K562 (cell line): ENCODE data around the gene GABRR3. TPM values are rescaled to one million over a fixed set of nuclear protein-coding genes. Genes with fewer than 3 reads are reported as not detected.

Experiments used
- ATAC-seq: fragments of 200-7000 bp; cut with Tn5 transposase; 3 replicates; pipeline ENCODE4 v1.9.1; 2020; ENCODE audit warnings: moderate library complexity
- BruUV-seq: library from RNA; stranded (reverse); fragments of 400-500 nt; replicated peaks from 2 replicates; lab custom pipeline; 2021; lab: Mats Ljungman, UMichigan
- CTCF ChIA-PET: fragments of 300-600 bp; formaldehyde crosslinking; extraction: SDS; loops from one replicate; lab custom pipeline; 2021; ENCODE audit warnings: low intra/inter-chr PET ratio; lab: Yijun Ruan, JAX
- POLR2A ChIA-PET: fragments of 300-600, 350-650 bp; sonication (Branson Sonifier 250); formaldehyde crosslinking; extraction: SDS; loops from one replicate; lab custom pipeline; 2021; ENCODE audit warnings: antibody characterized with exemption, inconsistent platforms; lab: Yijun Ruan, JAX
- DNase-seq, 4 experiments: peaks; one replicate each; pipeline versions ENCODE4 v3.0.0 to v3.0.0-alpha.2; 2011 to 2018; ENCODE audit warnings: low spot score in 3 of 4, mixed read lengths in 3 of 4; ENCODE audit errors: extremely low read depth in 1 of 4
- FAIRE-seq: peaks from 2 replicates; lab custom pipeline; 2011; peaks lifted over from hg19 to GRCh38; lab: Jason Lieb, UNC
- H2AFZ ChIP-seq: 2 replicates; pipeline ENCODE4 v1.6.0; 2011; ENCODE audit warnings: low read depth, low read length, control low read depth, inconsistent platforms
- H3K27ac ChIP-seq: fragments of 200-600 bp; 3 replicates; pipeline ENCODE4 v1.8.0; 2011; ENCODE audit warnings: low read depth, mild to moderate bottlenecking, control low read depth, inconsistent platforms, low read length, moderate library complexity, mixed read lengths; ENCODE audit errors: extremely low read depth
- H3K27me3 ChIP-seq, 2 experiments: fragments of 300-600 bp in 1 of 2; 2 replicates in 1 of 2; 3 replicates in 1 of 2; pipeline versions ENCODE4 v1.6.0 to v1.8.0; 2011; ENCODE audit warnings: inconsistent platforms in 2 of 2, low read length in 2 of 2, mild to moderate bottlenecking in 1 of 2, mixed read lengths in 1 of 2, moderate library complexity in 1 of 2; ENCODE audit not compliant: control insufficient read depth in 2 of 2, insufficient read depth in 2 of 2
- H3K36me3 ChIP-seq: fragments of 300-600 bp; 3 replicates; pipeline ENCODE4 v1.8.0; 2011; ENCODE audit warnings: mild to moderate bottlenecking, low read length, inconsistent platforms; ENCODE audit not compliant: control insufficient read depth, insufficient read depth
- H3K4me1 ChIP-seq, 2 experiments: fragments of 200-600 bp in 1 of 2; replicated peaks in 1 of 2; 2 replicates in 1 of 2; 3 replicates in 1 of 2; pipeline versions ENCODE4 v1.5.1 to v1.8.0; 2011; ENCODE audit warnings: inconsistent platforms in 2 of 2, low read length in 2 of 2, mild to moderate bottlenecking in 1 of 2, mixed read lengths in 1 of 2, moderate library complexity in 1 of 2; ENCODE audit not compliant: control insufficient read depth in 2 of 2, insufficient read depth in 2 of 2
- H3K4me2 ChIP-seq: 2 replicates; pipeline ENCODE4 v1.6.1; 2011; ENCODE audit warnings: low read length, control low read depth, inconsistent platforms, mixed read lengths; ENCODE audit not compliant: insufficient read depth
- H3K4me3 ChIP-seq: fragments of 200-600 bp; sonication (generic), shearing (Covaris generic); 2 replicates; pipeline ENCODE4 v1.5.1; 2016; ENCODE audit warnings: control low read depth, inconsistent platforms
- H3K79me2 ChIP-seq: fragments of 200-600 bp; 3 replicates; pipeline ENCODE4 v1.8.0; 2011; ENCODE audit warnings: low read length, inconsistent platforms; ENCODE audit not compliant: control insufficient read depth, insufficient read depth
- H3K9ac ChIP-seq, 2 experiments: 2 replicates each; pipeline versions ENCODE4 v1.6.0 to v1.6.1; 2011; ENCODE audit warnings: low read depth in 2 of 2, low read length in 2 of 2, control low read depth in 1 of 2, inconsistent platforms in 1 of 2, mild to moderate bottlenecking in 1 of 2, mixed read lengths in 1 of 2; ENCODE audit not compliant: insufficient read depth in 1 of 2
- H3K9me1 ChIP-seq: one replicate; pipeline ENCODE4 v1.6.0; 2011; ENCODE audit warnings: inconsistent platforms, mild to moderate bottlenecking, low read length, moderate library complexity; ENCODE audit not compliant: control insufficient read depth, insufficient read depth
- H3K9me3 ChIP-seq: replicated peaks from 2 replicates; pipeline ENCODE4 v1.5.1; 2011; ENCODE audit warnings: low read depth, low read length, inconsistent platforms; ENCODE audit not compliant: control insufficient read depth, insufficient read depth
- H4K20me1 ChIP-seq: replicated peaks from 2 replicates; pipeline ENCODE4 v1.6.1; 2011; ENCODE audit warnings: low read length, inconsistent platforms, mixed read lengths; ENCODE audit not compliant: control insufficient read depth, insufficient read depth
- CAMTA2 ChIP-seq: fragments of 250-450 bp; sonication (Bioruptor Pico); conservative IDR thresholded peaks from 2 replicates; pipeline ENCODE4 v1.5.1; 2022
- JUN ChIP-seq, 2 experiments: sonication (generic) in 1 of 2; formaldehyde crosslinking in 1 of 2; IDR thresholded peaks; 2 replicates each; pipeline versions ENCODE4 v1.6.1 to v1.8.0; 2012 to 2022; ENCODE audit warnings: borderline replicate concordance in 2 of 2, mild to moderate bottlenecking in 2 of 2, improper control_type of control experiment in 1 of 2, low read depth in 1 of 2, low read length in 1 of 2, missing genetic modification reagents in 1 of 2
- MTA1 ChIP-seq: fragments of 450-650 bp; IDR thresholded peaks from 2 replicates; pipeline ENCODE4 v1.6.1; 2017; ENCODE audit warnings: borderline replicate concordance
- RBM14 ChIP-seq: fragments of 200-400 bp; formaldehyde crosslinking; IDR thresholded peaks from 2 replicates; pipeline ENCODE4 v1.6.1; 2018; ENCODE audit warnings: low read depth, mild to moderate bottlenecking, low read length, moderate library complexity, borderline replicate concordance; ENCODE audit not compliant: insufficient read depth
- RBM22 ChIP-seq: fragments of 200-400 bp; formaldehyde crosslinking; IDR thresholded peaks from 2 replicates; pipeline ENCODE4 v1.6.1; 2018; ENCODE audit warnings: low read length, low read depth; ENCODE audit not compliant: poor library complexity, severe bottlenecking
- RBM25 ChIP-seq: fragments of 200-400 bp; formaldehyde crosslinking; IDR thresholded peaks from 2 replicates; pipeline ENCODE4 v1.6.1; 2018; ENCODE audit warnings: low read length, low read depth, moderate library complexity; ENCODE audit not compliant: severe bottlenecking
- SPI1 ChIP-seq: IDR thresholded peaks from 2 replicates; pipeline ENCODE4 v1.6.1; 2011; ENCODE audit warnings: low read depth, low read length, control low read depth, borderline replicate concordance
- ZNF121 ChIP-seq: sonication (generic); formaldehyde crosslinking; conservative IDR thresholded peaks from 2 replicates; pipeline ENCODE4 v1.8.0; 2022; ENCODE audit warnings: missing genetic modification reagents
- ZNF644 ChIP-seq: fragments of 200-800 bp; sonication (Bioruptor generic); IDR thresholded peaks from 2 replicates; pipeline ENCODE4 v1.6.1; 2016; ENCODE audit warnings: low read depth, missing genetic modification characterization, missing compliant biosample characterization
- WGBS: fragments of 100-300 bp; shearing (Covaris generic); methylation state at CpG from one replicate; pipeline ENCODE4 v1.1.6; 2016; ENCODE audit warnings: low coverage, mixed read lengths; ENCODE audit not compliant: insufficient coverage; ENCODE audit errors: missing lambda C conversion rate; 5-methylcytosine and 5-hydroxymethylcytosine counted together
- in situ Hi-C: fragments of 300-500 bp; cut with MboI; formaldehyde crosslinking; loops from 4 replicates; pipeline ENCODE4 v1.15.0; 2018; ENCODE audit warnings: inconsistent platforms, mixed read lengths
- intact Hi-C: fragments of 100-400 bp; cut with micrococcal nuclease; formaldehyde crosslinking; loops from 2 replicates; pipeline ENCODE4 v1.14.2; 2022
- polyA plus RNA-seq, 8 experiments: library from polyadenylated mRNA; depleted of rRNA in 4 of 8; stranded (reverse) in 5 of 8; unstranded in 3 of 8; fragments of >200 nt; fragmentation: Nextera tagmentation in 2 of 8; fragmentation: Illumina TruSeq in 1 of 8; extraction: Ambion mirVana in 2 of 8; extraction: Trizol in 1 of 8; gene quantifications; 2 replicates each; pipeline versions ENCODE4 v1.2.1 to v1.2.3, GENCODE V29; 2011 to 2014; ENCODE audit warnings: inconsistent platforms in 1 of 8, missing spikeins in 1 of 8
- total RNA-seq, 7 experiments: library from RNA; depleted of rRNA in 6 of 7; stranded (reverse); fragments of >200 nt in 6 of 7; fragmentation: Illumina TruSeq in 2 of 7; extraction: Trizol in 2 of 7; gene quantifications; 2 replicates each; pipeline versions ENCODE4 v1.2.1 to v1.2.3, GENCODE V29; 2011 to 2021; ENCODE audit warnings: low replicate concordance in 1 of 7
- TF ChIP-seq, protein P1 (sequence below): fragments of 250-450 bp; sonication (Bioruptor Pico); IDR thresholded peaks from 2 replicates; pipeline ENCODE4 v1.8.0; 2021; ENCODE audit warnings: moderate library complexity, mild to moderate bottlenecking, inconsistent platforms
- TF ChIP-seq, protein P2 (sequence below): fragments of 250-450 bp; sonication (Bioruptor Pico); IDR thresholded peaks from 2 replicates; pipeline ENCODE4 v1.4.0; 2020; ENCODE audit warnings: borderline replicate concordance

GABRR3 gene
- total and polyA plus RNA-seq, 9 of the 15 experiments (the other 6 are each of a cell fraction or from before 2014, with no cell fraction given) = not detected

DNA sequence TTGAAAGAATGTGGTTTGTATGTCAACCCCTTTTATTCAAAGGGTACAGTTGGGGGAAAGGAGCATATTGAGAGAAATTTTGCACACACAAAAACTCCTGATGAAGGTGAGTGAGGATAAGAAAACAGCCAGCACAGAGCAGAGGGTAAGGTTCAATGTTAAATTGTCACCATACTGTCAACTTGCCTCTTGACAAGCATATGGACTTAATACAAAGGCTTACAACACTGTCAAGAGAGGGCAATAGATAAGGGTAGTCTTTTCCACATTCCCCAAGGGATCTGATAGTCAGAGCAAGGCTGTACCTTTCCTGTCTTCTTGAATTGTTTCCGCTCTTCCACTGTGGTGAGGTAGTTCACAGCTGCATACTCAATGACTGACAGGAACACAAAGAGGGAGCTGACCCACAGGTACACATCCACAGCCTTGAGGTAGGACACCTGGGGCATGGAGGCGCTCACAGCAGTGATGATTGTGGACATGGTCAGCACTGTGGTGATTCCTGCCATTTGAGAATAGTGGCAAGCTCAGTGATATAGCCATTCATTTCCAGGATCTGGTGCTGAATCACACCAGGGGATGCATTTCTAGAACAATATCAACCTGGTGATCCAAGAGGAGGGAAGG lies 42.5 kb downstream of the GABRR3 start:
- Histone ChIP-seq H4K20me1 (no peaks in the 10 kb centered on the region), H3K9ac (no peak overlapping the region), H3K9me1 (no peaks in the 10 kb centered on the region), H3K4me3 (no peak overlapping the region), H3K27ac (no peak overlapping the region), H3K27me3 (no peaks in the 10 kb centered on the region), H3K36me3 (no peaks in the 10 kb centered on the region), H3K4me1 (no peaks in the 10 kb centered on the region), H3K79me2 (no peaks in the 10 kb centered on the region), H3K9me3 (no peaks in the 10 kb centered on the region), H3K4me2 (no peak overlapping the region), H2AFZ (no peak overlapping the region)
- no TSS peak for BruUV-seq
- DNase-seq (no peak), FAIRE-seq (no peak), ATAC-seq (no peak)
- 0% methylated on average over 1 of the region's 2 CpGs for WGBS
- in situ Hi-C loops = no loop called here
- intact Hi-C loops = no loop called here
- ChIA-PET CTCF (no interaction called here), POLR2A (no interaction called here)
- TF ChIP-seq SPI1 (no peak), CAMTA2 (no peak), ZNF644 (no peak), JUN (IDR thresholded peaks at IDR 0.05; ENCODE audit: borderline replicate concordance, low read depth, low read length) (no peak), JUN (CRISPR knock-in tag; IDR thresholded peaks at IDR 0.05; ENCODE audit: borderline replicate concordance) (no peak), ZNF121 (no peak), MTA1 (no peak), RBM25 (no peak), RBM14 (no peak), RBM22 (no peak)
- TF ChIP-seq, protein P1, sequence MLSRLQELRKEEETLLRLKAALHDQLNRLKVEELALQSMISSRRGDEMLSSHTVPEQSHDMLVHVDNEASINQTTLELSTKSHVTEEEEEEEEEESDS (CRISPR knock-in tag) = no peak
- TF ChIP-seq, protein P2, sequence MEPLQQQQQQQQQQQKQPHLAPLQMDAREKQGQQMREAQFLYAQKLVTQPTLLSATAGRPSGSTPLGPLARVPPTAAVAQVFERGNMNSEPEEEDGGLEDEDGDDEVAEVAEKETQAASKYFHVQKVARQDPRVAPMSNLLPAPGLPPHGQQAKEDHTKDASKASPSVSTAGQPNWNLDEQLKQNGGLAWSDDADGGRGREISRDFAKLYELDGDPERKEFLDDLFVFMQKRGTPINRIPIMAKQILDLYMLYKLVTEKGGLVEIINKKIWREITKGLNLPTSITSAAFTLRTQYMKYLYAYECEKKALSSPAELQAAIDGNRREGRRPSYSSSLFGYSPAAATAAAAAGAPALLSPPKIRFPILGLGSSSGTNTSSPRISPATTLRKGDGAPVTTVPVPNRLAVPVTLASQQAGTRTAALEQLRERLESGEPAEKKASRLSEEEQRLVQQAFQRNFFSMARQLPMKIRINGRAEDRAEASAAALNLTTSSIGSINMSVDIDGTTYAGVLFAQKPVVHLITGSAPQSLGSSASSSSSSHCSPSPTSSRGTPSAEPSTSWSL (CRISPR knock-in tag) = no peak
